NCI-H69 (cell line): Measurements from ENCODE around the gene CENPP.
A peak's percentile ranks its signal among the peaks of the same experiment; 100 is the strongest.
"Not testable (repeated sequence)": the region's sequence is repeated elsewhere in the genome, so short reads cannot be mapped to it uniquely, and the experiment has no call there.

ENCODE experiments used
- DNase-seq: peaks from one replicate; lab custom pipeline; 2025; lab: John Stamatoyannopoulos, UW

The CENPP gene

GRCh38 chr9:92538541-92538940, 212.8 kb downstream of the CENPP start:
- no peak for DNase-seq

DNA sequence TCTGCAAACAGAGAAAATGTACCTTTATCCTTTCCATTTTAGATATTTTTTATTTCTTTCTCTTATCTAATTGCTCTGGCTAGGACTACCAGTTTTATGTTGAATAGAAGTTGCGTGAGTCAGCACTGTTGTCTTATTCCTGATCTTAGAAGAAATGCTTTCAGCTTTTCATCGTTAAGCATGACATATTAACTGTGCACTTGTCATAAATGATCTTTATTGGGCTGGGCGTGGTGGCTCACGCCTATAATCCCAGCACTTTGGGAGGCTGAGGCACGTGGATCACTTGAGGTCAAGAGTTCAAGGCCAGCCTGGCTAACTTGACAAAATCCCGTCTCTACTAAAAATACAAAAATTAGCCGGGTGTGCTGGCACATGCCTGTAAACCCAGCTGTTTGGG, 218.2 kb downstream of the CENPP start:
- DNase-seq, result no peak

DNA sequence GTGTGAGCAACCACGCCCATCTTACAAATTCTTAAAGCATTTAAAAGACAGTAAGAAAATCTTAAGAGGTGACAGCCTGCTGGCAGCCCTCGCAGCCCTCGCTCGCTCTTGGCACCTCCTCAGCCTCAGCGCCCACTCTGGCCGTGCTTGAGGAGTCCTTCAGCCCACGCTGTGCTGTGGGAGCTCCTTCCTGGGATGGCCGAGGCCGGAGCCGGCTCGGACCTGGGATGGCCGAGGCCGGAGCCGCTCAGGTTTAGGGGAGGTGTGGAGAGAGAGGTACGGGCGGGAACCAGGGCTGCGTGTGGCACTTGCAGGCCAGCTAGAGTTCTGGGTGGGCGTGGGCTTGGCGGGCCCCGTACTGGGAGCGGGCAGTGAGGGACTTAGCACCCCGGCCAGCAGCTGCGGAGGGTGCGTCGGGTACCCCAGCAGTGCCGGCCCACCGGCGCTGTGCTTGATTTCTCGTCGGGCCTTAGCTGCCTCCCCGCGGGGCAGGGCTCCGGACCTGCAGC, 219.3 kb downstream of the CENPP start:
- DNase-seq, result no peak

DNA sequence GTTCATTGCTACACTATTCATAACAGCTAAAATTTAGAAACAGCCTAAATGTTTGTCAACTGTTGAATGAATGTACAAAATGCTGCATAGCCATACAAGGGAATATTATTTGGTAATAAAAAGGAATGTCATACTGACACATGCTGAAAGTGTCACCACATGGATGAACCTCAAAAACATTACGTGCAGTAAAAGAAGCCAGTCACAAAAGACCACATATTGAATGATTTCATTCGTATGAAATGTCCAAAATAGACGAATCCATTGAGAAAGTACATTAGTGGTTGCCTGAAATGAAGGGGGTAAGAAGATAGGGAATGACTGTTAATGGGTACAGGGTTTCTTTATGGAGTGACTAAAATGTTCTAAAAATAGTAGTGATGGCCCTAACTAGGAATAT, 221.6 kb downstream of the CENPP start:
- no peak for DNase-seq

GRCh38 chr9:92550765-92551164, 225.0 kb downstream of the CENPP start:
- DNase-seq, result no peak

DNA sequence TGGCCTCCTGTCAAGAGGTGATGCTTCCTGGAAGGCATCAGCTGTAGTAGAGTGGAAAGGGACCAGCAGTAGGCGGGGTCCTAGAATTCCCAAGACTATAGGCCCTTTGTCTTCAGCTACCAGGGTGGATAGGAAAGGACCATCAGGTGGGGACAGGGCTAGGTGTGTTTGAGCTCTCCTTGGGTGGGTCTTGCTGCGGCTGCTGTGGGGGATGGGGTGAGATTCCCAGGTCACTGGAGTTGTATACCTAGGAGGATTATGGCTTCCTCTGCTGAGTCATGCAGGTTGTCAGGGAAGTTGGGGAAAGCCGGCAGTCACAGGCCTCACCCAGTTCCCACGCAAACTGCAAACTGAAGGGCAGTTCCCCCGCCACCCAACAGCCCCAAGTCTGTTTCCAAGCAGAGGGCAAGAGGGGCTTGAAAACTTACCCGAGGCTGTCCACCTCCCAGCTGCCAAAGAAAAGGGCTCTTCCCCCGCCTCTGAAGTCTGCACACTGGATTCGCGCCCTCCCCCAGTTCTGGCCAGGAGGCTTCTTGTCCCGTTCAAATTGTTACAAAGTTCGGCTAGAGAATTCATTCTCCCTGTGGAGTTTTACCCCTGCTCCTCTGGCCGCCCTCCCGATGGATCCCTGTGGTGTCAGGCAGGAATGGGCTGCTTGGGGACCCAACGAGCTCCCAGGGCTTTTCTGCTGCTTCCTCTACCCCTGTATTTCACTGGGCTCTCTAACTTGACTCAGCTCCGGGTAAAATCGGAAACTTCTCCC, 233.0 kb downstream of the CENPP start:
- DNase-seq, result peak; percentile 31

DNA sequence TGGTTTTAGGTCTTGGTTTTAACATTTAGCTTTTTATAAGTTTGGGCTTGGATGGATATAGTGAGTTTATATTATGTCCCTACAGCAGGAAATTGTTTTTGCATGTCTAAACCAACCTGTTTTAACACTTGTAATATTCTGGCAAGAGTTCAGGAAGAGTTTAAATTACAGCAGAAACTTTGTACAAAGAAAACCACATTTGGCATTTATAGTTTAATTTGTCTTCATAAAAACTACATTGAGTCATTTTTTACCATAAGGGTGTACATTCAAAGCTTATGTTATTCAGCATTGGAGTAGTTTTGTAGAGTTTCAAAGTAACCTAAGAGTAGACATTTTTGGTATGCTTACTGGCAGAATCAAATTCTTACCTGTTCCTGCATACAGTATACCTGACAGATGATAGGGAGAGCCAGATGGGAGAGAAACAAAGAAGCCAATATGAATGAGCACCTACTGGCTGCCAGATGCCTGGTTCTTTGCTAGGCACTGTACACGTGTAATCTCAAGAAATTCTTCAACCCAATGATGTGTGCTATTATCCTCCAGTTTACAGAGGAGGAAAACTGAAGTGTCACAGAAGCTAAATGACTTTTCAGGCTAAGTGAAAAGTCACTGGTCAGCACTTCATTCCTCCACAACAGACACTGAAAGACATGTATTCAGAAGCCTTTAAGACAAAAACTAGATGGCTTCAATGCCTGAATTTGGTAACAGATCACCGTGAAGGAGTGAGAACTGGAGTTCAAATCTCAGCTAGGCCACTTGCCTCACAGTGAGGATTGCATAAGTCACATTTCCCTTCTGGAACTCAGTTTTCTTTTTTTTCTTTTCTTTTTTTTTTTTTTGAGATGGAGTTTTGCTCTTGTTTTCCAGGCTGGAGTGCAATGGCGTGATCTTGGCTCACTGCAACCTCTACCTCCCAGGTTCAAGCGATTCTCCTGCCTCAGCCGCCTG, 235.9 kb downstream of the CENPP start:
- peak; percentile 71 for DNase-seq

- DNase-seq, result no peak
Measured at GRCh38 chr9:92562461-92562967, 236.8 kb downstream of the CENPP start.

GRCh38 chr9:92563116-92564100, 237.7 kb downstream of the CENPP start:
- DNase-seq, result peak; percentile 75

- peak; percentile 78 for DNase-seq
Measured at GRCh38 chr9:92564504-92564903, 238.8 kb downstream of the CENPP start.

DNA sequence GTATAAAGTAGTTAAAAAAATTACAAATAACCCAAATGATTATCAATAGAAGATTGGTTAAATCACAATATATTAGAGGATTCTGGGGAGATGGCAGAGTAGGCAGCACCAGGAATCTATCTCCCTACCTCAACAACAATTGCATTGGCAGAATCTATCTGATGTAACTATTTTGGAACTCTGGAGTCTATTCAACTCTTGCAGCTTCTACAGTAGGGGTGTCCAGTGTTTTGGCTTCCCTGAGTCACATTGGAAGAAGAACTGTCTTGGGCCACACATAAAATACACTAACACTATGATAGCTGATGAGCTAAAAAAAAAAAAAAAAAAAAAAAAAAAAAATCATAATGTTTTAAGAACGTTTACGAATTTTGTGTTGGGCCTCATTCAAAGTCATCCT, 239.2 kb downstream of the CENPP start:
- DNase-seq, result no peak

- not testable (repeated sequence) for DNase-seq
Measured at GRCh38 chr9:92571871-92572270, 246.1 kb downstream of the CENPP start.

GRCh38 chr9:92573612-92574011, 247.9 kb downstream of the CENPP start:
- not testable (repeated sequence) for DNase-seq

GRCh38 chr9:92576175-92576574, 250.4 kb downstream of the CENPP start:
- DNase-seq, result peak; percentile 50

DNA sequence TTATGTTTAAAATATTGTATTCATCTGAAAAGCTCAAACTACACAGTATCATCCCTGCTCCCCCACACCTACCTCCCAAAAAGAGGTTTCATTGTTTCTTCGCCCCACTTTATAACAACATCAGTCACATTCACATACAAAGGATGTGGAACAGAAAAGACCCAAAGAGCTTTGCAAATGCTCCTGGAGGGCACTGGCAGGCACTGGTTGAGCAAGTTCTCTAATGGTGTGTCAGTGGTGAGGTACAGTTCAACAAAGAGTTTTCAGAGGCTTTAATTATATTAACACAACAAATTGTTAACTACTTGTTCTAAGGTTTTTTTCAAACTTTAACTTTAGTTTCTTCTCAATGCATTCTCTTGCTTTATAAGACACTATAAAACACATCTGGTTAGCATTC, 264.2 kb downstream of the CENPP start:
- DNase-seq, result no peak

GRCh38 chr9:92590377-92590776, 264.6 kb downstream of the CENPP start:
- DNase-seq, result no peak

DNA sequence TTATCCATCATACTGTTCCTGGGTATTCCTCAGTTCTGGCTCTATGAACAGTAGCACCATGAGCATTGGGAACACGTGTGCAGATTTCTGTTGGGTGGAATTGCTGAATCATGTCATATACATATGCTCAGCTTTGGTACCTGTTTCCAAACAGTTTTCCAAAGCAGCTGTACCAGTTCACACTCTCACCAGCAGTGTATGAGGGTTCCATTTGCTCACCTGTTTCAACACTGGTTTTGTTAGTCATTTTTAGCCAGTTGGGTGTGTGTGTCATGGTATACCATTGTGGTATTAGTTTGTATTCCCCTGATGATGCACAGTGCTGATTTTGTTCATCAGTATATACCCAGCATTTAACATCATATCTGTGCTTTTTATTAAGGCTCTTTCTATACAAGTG, 266.8 kb downstream of the CENPP start:
- DNase-seq, result no peak

DNA sequence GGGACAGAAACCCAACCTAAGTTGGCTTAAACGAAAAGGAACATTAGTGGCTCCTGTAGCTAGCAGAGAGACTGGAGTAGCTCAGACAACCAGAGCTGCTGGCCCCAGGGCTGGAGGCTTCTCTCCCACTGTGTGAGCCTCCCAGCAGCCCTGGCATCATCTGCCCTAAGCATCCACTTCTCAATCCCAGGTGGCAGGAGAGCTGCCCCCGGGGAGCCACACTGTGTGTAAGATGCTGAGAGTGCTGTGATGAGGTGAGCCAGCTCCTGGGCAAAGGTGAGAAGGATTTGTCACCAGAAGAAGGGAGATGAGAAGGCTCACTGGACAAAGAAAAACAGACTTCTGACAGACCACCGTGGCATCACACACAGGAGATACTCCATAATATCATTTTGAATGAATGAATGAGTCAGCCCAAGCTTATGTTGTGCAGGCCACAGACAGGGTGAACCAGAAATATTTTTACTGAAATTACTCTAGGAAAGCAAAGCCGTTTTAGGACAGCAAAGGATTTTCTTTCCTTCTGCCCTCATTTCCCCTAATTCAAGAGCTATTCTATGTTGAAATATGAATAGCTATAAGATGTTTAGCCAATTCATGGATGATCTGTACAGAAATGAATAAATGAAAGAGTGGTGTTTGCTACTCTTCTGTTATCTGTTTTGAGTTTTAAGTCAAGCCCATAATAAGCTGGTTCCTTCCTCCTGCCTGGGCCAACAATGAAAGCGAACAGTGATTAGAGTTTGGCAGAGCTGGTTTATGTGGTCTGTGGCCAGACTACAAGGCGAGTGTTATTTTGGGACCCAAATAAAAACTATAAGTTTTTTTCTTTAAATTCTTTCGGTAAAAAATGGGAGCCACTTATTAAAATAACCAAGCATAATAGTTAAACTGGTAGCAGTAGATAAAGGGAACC, 267.5 kb downstream of the CENPP start:
- peak; percentile 21 for DNase-seq

DNA sequence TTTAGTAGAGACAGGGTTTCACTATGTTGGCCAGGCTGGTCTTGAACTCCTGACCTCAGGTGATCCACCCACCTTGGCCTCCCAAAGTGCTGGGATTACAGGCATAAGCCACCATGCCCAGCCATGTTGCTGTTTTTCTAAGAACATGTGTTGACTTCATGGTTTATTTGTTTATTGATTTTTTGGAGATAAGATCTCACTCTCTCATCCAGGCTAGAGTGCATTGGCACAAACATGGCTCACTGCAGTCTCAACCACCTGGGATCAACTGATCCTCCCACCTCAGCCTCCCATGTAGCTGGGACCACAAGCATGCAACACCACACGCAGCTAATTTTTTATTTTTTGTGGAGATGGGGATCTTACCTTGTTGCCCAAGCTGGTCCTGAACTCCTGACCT, 269.3 kb downstream of the CENPP start:
- DNase-seq, result not testable (repeated sequence)

- no peak for DNase-seq
Measured at GRCh38 chr9:92595930-92596329, 270.2 kb downstream of the CENPP start.
